ENCODE measurements around the gene MN1.

MN1 gene

GRCh38 chr22:27769012-27769411, 32.5 kb downstream of the MN1 start:
- Histone ChIP-seq H3K27ac (ENCODE audit: low read depth, low read length) (no peak overlapping the region), H3K27me3 (ENCODE audit: control insufficient read depth, insufficient read depth, low read length) (no peaks in the 10 kb centered on the region), H3K4me1 (ENCODE audit: control insufficient read depth, insufficient read depth, low read length) (peaks cover 11% of the 10 kb centered on the region), H3K4me3 (ENCODE audit: low read depth, low read length) (no peak overlapping the region), H3K36me3 (ENCODE audit: control insufficient read depth, insufficient read depth, low read length) (no peaks in the 10 kb centered on the region), H3K9ac (ENCODE audit: low read depth, low read length) (no peak overlapping the region), H3K9me3 (ENCODE audit: control insufficient read depth, insufficient read depth, low read length) (no peaks in the 10 kb centered on the region)

GRCh38 chr22:27768027-27768653, 33.4 kb downstream of the MN1 start:
- no peaks in the 10 kb centered on the region for H3K27me3 ChIP-seq (ENCODE audit: control insufficient read depth, insufficient read depth, low read length)
- H3K9me3 ChIP-seq (ENCODE audit: control insufficient read depth, insufficient read depth, low read length) = no peaks in the 10 kb centered on the region
- H3K9ac ChIP-seq (ENCODE audit: low read depth, low read length) = no peak overlapping the region
- no peak overlapping the region for H3K27ac ChIP-seq (ENCODE audit: low read depth, low read length)
- H3K4me1 ChIP-seq (ENCODE audit: control insufficient read depth, insufficient read depth, low read length) = peaks cover 11% of the 10 kb centered on the region
- no peaks in the 10 kb centered on the region for H3K36me3 ChIP-seq (ENCODE audit: control insufficient read depth, insufficient read depth, low read length)
- H3K4me3 ChIP-seq (ENCODE audit: low read depth, low read length) = no peak overlapping the region

GRCh38 chr22:27766679-27767078, 34.9 kb downstream of the MN1 start:
- Histone ChIP-seq H3K9me3 (ENCODE audit: control insufficient read depth, insufficient read depth, low read length) (no peaks in the 10 kb centered on the region), H3K4me1 (ENCODE audit: control insufficient read depth, insufficient read depth, low read length) (peaks cover 11% of the 10 kb centered on the region), H3K27ac (ENCODE audit: low read depth, low read length) (no peak overlapping the region), H3K9ac (ENCODE audit: low read depth, low read length) (no peak overlapping the region), H3K27me3 (ENCODE audit: control insufficient read depth, insufficient read depth, low read length) (no peaks in the 10 kb centered on the region), H3K36me3 (ENCODE audit: control insufficient read depth, insufficient read depth, low read length) (no peaks in the 10 kb centered on the region), H3K4me3 (ENCODE audit: low read depth, low read length) (no peak overlapping the region)

GRCh38 chr22:27765706-27766291, 35.8 kb downstream of the MN1 start:
- no peak overlapping the region for H3K27ac ChIP-seq (ENCODE audit: low read depth, low read length)

GRCh38 chr22:27764722-27765236, 36.8 kb downstream of the MN1 start:
- Histone ChIP-seq H3K27ac (ENCODE audit: low read depth, low read length) (no peak overlapping the region), H3K9me3 (ENCODE audit: control insufficient read depth, insufficient read depth, low read length) (no peaks in the 10 kb centered on the region), H3K27me3 (ENCODE audit: control insufficient read depth, insufficient read depth, low read length) (no peaks in the 10 kb centered on the region), H3K9ac (ENCODE audit: low read depth, low read length) (no peak overlapping the region), H3K4me1 (ENCODE audit: control insufficient read depth, insufficient read depth, low read length) (peaks cover 11% of the 10 kb centered on the region), H3K4me3 (ENCODE audit: low read depth, low read length) (no peak overlapping the region), H3K36me3 (ENCODE audit: control insufficient read depth, insufficient read depth, low read length) (no peaks in the 10 kb centered on the region)

More at GRCh38 chr22:27765706-27766291, 35.8 kb downstream of the MN1 start:
- Histone ChIP-seq H3K9me3 (ENCODE audit: control insufficient read depth, insufficient read depth, low read length) (no peaks in the 10 kb centered on the region), H3K36me3 (ENCODE audit: control insufficient read depth, insufficient read depth, low read length) (no peaks in the 10 kb centered on the region), H3K4me1 (ENCODE audit: control insufficient read depth, insufficient read depth, low read length) (peaks cover 11% of the 10 kb centered on the region), H3K9ac (ENCODE audit: low read depth, low read length) (no peak overlapping the region), H3K27me3 (ENCODE audit: control insufficient read depth, insufficient read depth, low read length) (no peaks in the 10 kb centered on the region), H3K4me3 (ENCODE audit: low read depth, low read length) (no peak overlapping the region)

GRCh38 chr22:27761665-27762064, 39.9 kb downstream of the MN1 start:
- Histone ChIP-seq H3K4me3 (ENCODE audit: low read depth, low read length) (no peak overlapping the region), H3K27ac (ENCODE audit: low read depth, low read length) (no peak overlapping the region), H3K27me3 (ENCODE audit: control insufficient read depth, insufficient read depth, low read length) (no peaks in the 10 kb centered on the region), H3K4me1 (ENCODE audit: control insufficient read depth, insufficient read depth, low read length) (no peaks in the 10 kb centered on the region), H3K9me3 (ENCODE audit: control insufficient read depth, insufficient read depth, low read length) (no peaks in the 10 kb centered on the region), H3K9ac (ENCODE audit: low read depth, low read length) (no peak overlapping the region), H3K36me3 (ENCODE audit: control insufficient read depth, insufficient read depth, low read length) (no peaks in the 10 kb centered on the region)

- H3K4me3 ChIP-seq (ENCODE audit: low read depth, low read length) = no peak overlapping the region
- no peaks in the 10 kb centered on the region for H3K27me3 ChIP-seq (ENCODE audit: control insufficient read depth, insufficient read depth, low read length)
- no peaks in the 10 kb centered on the region for H3K9me3 ChIP-seq (ENCODE audit: control insufficient read depth, insufficient read depth, low read length)
- no peak overlapping the region for H3K27ac ChIP-seq (ENCODE audit: low read depth, low read length)
- no peaks in the 10 kb centered on the region for H3K4me1 ChIP-seq (ENCODE audit: control insufficient read depth, insufficient read depth, low read length)
- H3K9ac ChIP-seq (ENCODE audit: low read depth, low read length) = no peak overlapping the region
- H3K36me3 ChIP-seq (ENCODE audit: control insufficient read depth, insufficient read depth, low read length) = no peaks in the 10 kb centered on the region
Observed at GRCh38 chr22:27761000-27761399, 40.6 kb downstream of the MN1 start.

- Histone ChIP-seq H3K9me3 (ENCODE audit: control insufficient read depth, insufficient read depth, low read length) (no peaks in the 10 kb centered on the region), H3K4me3 (ENCODE audit: low read depth, low read length) (no peak overlapping the region), H3K36me3 (ENCODE audit: control insufficient read depth, insufficient read depth, low read length) (no peaks in the 10 kb centered on the region), H3K4me1 (ENCODE audit: control insufficient read depth, insufficient read depth, low read length) (no peaks in the 10 kb centered on the region), H3K27ac (ENCODE audit: low read depth, low read length) (no peak overlapping the region), H3K27me3 (ENCODE audit: control insufficient read depth, insufficient read depth, low read length) (no peaks in the 10 kb centered on the region), H3K9ac (ENCODE audit: low read depth, low read length) (no peak overlapping the region)
Observed at GRCh38 chr22:27760474-27760873, 41.1 kb downstream of the MN1 start.

- Histone ChIP-seq H3K27me3 (ENCODE audit: control insufficient read depth, insufficient read depth, low read length) (no peaks in the 10 kb centered on the region), H3K9ac (ENCODE audit: low read depth, low read length) (no peak overlapping the region)
Observed at GRCh38 chr22:27757928-27758525, 43.5 kb downstream of the MN1 start.

GRCh38 chr22:27756212-27756660, 45.3 kb downstream of the MN1 start:
- Histone ChIP-seq H3K27me3 (ENCODE audit: control insufficient read depth, insufficient read depth, low read length) (no peaks in the 10 kb centered on the region), H3K27ac (ENCODE audit: low read depth, low read length) (no peak overlapping the region), H3K9me3 (ENCODE audit: control insufficient read depth, insufficient read depth, low read length) (no peaks in the 10 kb centered on the region), H3K4me3 (ENCODE audit: low read depth, low read length) (no peak overlapping the region), H3K9ac (ENCODE audit: low read depth, low read length) (no peak overlapping the region), H3K4me1 (ENCODE audit: control insufficient read depth, insufficient read depth, low read length) (no peaks in the 10 kb centered on the region), H3K36me3 (ENCODE audit: control insufficient read depth, insufficient read depth, low read length) (no peaks in the 10 kb centered on the region)

More at GRCh38 chr22:27757928-27758525, 43.5 kb downstream of the MN1 start:
- H3K27ac ChIP-seq (ENCODE audit: low read depth, low read length) = no peak overlapping the region
- no peaks in the 10 kb centered on the region for H3K36me3 ChIP-seq (ENCODE audit: control insufficient read depth, insufficient read depth, low read length)
- no peaks in the 10 kb centered on the region for H3K9me3 ChIP-seq (ENCODE audit: control insufficient read depth, insufficient read depth, low read length)
- no peaks in the 10 kb centered on the region for H3K4me1 ChIP-seq (ENCODE audit: control insufficient read depth, insufficient read depth, low read length)
- no peak overlapping the region for H3K4me3 ChIP-seq (ENCODE audit: low read depth, low read length)

GRCh38 chr22:27755521-27756211, 45.9 kb downstream of the MN1 start:
- H3K4me1 ChIP-seq (ENCODE audit: control insufficient read depth, insufficient read depth, low read length) = peaks cover 5% of the 10 kb centered on the region; the same call in 1 of the 2 replicates
- no peak overlapping the region for H3K27ac ChIP-seq (ENCODE audit: low read depth, low read length)
- no peaks in the 10 kb centered on the region for H3K36me3 ChIP-seq (ENCODE audit: control insufficient read depth, insufficient read depth, low read length)
- H3K9me3 ChIP-seq (ENCODE audit: control insufficient read depth, insufficient read depth, low read length) = no peaks in the 10 kb centered on the region
- no peaks in the 10 kb centered on the region for H3K27me3 ChIP-seq (ENCODE audit: control insufficient read depth, insufficient read depth, low read length)
- H3K9ac ChIP-seq (ENCODE audit: low read depth, low read length) = no peak overlapping the region
- no peak overlapping the region for H3K4me3 ChIP-seq (ENCODE audit: low read depth, low read length)
